Measurements from ENCODE around the gene DGCR8.

The DGCR8 gene

GRCh38 chr22:20139391-20140106 lies 59.5 kb downstream of the DGCR8 start:
- no peak for TF ChIP-seq CTCF (IDR thresholded peaks at IDR 0.05)

DNA sequence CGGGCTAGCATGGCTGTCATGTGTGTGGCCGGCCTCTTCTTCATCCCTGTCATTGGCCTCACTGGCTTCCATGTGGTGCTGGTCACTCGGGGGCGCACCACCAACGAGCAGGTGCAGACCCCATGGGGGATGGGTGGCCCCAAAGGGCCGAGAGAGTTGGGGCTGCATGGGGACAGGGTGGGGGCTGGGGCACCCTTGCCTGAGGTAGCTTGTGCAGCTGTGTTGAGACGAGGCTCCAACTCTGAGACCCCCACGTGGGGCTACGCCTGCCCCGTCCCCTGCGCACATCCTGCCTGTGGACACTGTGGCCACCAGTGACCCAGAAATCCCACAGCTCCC lies 60.0 kb downstream of the DGCR8 start:
- H3K27me3 ChIP-seq = no peaks in the 10 kb centered on the region
- H3K4me1 ChIP-seq = peaks cover 9 to 36% (median 33%) of the 10 kb centered on the region in 4 donors
- peaks cover 1 to 61% (median 36%) of the 10 kb centered on the region in 3 donors for H3K36me3 ChIP-seq
- intact Hi-C loops (cut with DNase I; ENCODE audit: low total_unique reads) = no loop called here
- TF ChIP-seq CTCF (IDR thresholded peaks at IDR 0.05) = no peak
- no peak for DNase-seq
- no peak overlapping the region for H3K4me3 ChIP-seq
- no peak overlapping the region for H3K27ac ChIP-seq
- H3K9me3 ChIP-seq = no peaks in the 10 kb centered on the region

More at GRCh38 chr22:20139391-20140106, 59.5 kb downstream of the DGCR8 start:
- peaks cover 9 to 41% (median 38%) of the 10 kb centered on the region in 4 donors for H3K4me1 ChIP-seq
- no peaks in the 10 kb centered on the region for H3K27me3 ChIP-seq
- no peak overlapping the region for H3K4me3 ChIP-seq
- no peaks in the 10 kb centered on the region for H3K9me3 ChIP-seq
- no peak for DNase-seq
- H3K27ac ChIP-seq = no peak overlapping the region
- H3K36me3 ChIP-seq = peaks cover 0 to 56% (median 36%) of the 10 kb centered on the region in 3 donors
- intact Hi-C loops (cut with DNase I; ENCODE audit: low total_unique reads) = no loop called here

DNA sequence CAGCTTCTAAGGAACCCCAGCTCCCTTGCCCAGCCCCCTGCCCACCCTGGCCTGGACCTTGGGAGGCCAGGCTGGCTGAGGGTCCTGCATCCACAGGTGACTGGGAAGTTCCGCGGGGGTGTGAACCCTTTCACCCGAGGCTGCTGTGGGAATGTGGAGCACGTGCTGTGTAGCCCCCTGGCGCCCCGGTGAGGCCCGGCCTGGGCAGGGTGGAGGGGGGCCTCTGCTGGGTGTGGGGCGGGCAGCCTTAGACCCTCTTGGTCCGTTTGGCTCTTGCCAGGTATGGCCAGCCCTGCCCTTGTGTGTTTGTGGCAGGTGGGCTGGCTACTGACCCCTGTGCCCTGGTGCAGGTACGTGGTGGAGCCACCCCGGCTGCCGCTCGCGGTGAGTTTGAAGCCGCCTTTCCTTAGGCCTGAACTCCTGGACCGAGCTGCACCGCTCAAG lies 60.5 kb downstream of the DGCR8 start:
- Histone ChIP-seq H3K9me3 (no peaks in the 10 kb centered on the region), H3K27ac (no peak overlapping the region), H3K4me1 (peaks cover 9 to 31% (median 28%) of the 10 kb centered on the region in 4 donors), H3K4me3 (no peak overlapping the region), H3K27me3 (no peaks in the 10 kb centered on the region), H3K36me3 (peaks cover 3 to 65% (median 39%) of the 10 kb centered on the region in 3 donors)
- TF ChIP-seq CTCF (IDR thresholded peaks at IDR 0.05) = no peak
- intact Hi-C loops (cut with DNase I; ENCODE audit: low total_unique reads) = no loop called here
- DNase-seq = no peak

- H3K36me3 ChIP-seq = peaks cover 3 to 70% (median 39%) of the 10 kb centered on the region in 3 donors
- H3K27ac ChIP-seq = no peak overlapping the region
- intact Hi-C loops (cut with DNase I; ENCODE audit: low total_unique reads) = no loop called here
- H3K4me1 ChIP-seq = peaks cover 9 to 22% (median 19%) of the 10 kb centered on the region in 4 donors
- no peaks in the 10 kb centered on the region for H3K9me3 ChIP-seq
- TF ChIP-seq CTCF (IDR thresholded peaks at IDR 0.05) = no peak
- no peak for DNase-seq
- H3K27me3 ChIP-seq = no peaks in the 10 kb centered on the region
- no peak overlapping the region for H3K4me3 ChIP-seq
These were observed 61.4 kb downstream of the DGCR8 start for GRCh38 chr22:20141186-20142077.

- H3K27me3 ChIP-seq = no peaks in the 10 kb centered on the region
- no peak overlapping the region for H3K4me3 ChIP-seq
- H3K36me3 ChIP-seq = peaks cover 3 to 77% (median 39%) of the 10 kb centered on the region in 3 donors
- intact Hi-C loops (cut with DNase I; ENCODE audit: low total_unique reads) = no loop called here
- DNase-seq = no peak
- no peak for TF ChIP-seq CTCF (IDR thresholded peaks at IDR 0.05)
- H3K27ac ChIP-seq = no peak overlapping the region
- no peaks in the 10 kb centered on the region for H3K9me3 ChIP-seq
- peaks cover 3 to 7% (median 4%) of the 10 kb centered on the region in 4 donors for H3K4me1 ChIP-seq
These were observed 62.9 kb downstream of the DGCR8 start for GRCh38 chr22:20142711-20143621.

Data from tibial artery (tissue), 4 donors.